ENCODE results near the gene HDGFL3. TPM values are rescaled to one million over a fixed set of nuclear protein-coding genes. Genes with fewer than 3 reads are reported as not detected.
A peak's percentile ranks its signal among the peaks of the same experiment; 100 is the strongest.
"Not testable (repeated sequence)": the region's sequence is repeated elsewhere in the genome, so short reads cannot be mapped to it uniquely, and the experiment has no call there.

Gene HDGFL3
- polyA plus RNA-seq, 2 of the 4 experiments (the other 2 are of a cell fraction), result 47.4 to 91.2 TPM

- H3K27ac ChIP-seq, result no peak overlapping the region
- TF ChIP-seq KDM5A (IDR thresholded peaks at IDR 0.05) (no peak), POLR2AphosphoS2 (conservative IDR thresholded peaks at IDR 0.05; ENCODE audit: low read length) (no peak), FOXS1 (CRISPR knock-in tag; IDR thresholded peaks at IDR 0.05) (no peak), USF2 (IDR thresholded peaks at IDR 0.05) (no peak), HDAC2 (IDR thresholded peaks at IDR 0.05) (no peak), FOSB (CRISPR knock-in tag; IDR thresholded peaks at IDR 0.05) (no peak), CBX2 (IDR thresholded peaks at IDR 0.05; ENCODE audit: borderline replicate concordance, low read depth) (no peak), ATOH8 (CRISPR knock-in tag; IDR thresholded peaks at IDR 0.05; ENCODE audit: low read depth) (no peak)
- DNase-seq (ENCODE audit: low read depth in 1 of 2, low spot score in 1 of 2) (no peak), ATAC-seq (no peak), FAIRE-seq (no peak)
- no peaks in the 10 kb centered on the region for H3K9me3 ChIP-seq
- H3K4me2 ChIP-seq, result no peak overlapping the region
- H3K4me1 ChIP-seq, result no peaks in the 10 kb centered on the region
- H3K4me3 ChIP-seq, result no peak overlapping the region
- WGBS (ENCODE audit: missing lambda C conversion rate), result 42% methylated on average over 2 of the region's 2 CpGs
- CTCF ChIA-PET, result interaction anchor here (0.7 kb wide), 1 partner anchor 13 kb away, joined by 4 read pairs; no protein-coding TSS in a partner anchor
- POLR2A ChIA-PET, result interaction anchor here (0.6 kb wide), 1 partner anchor 347 kb away, joined by 3 read pairs; no protein-coding TSS in a partner anchor
These were observed 120.0 kb downstream of the HDGFL3 start for GRCh38 chr15:83087576-83087975.

GRCh38 chr15:83085864-83086552 lies 121.6 kb downstream of the HDGFL3 start:
- H3K4me1 ChIP-seq; CTCF ChIA-PET; ATAC-seq; H3K4me3 ChIP-seq; H3K4me2 ChIP-seq; H3K27ac ChIP-seq; FAIRE-seq; DNase-seq (ENCODE audit: low read depth in 1 of 2, low spot score in 1 of 2); POLR2A ChIA-PET; H3K9me3 ChIP-seq: not testable (repeated sequence)
- 70% methylated on average over 8 of the region's 8 CpGs for WGBS (ENCODE audit: missing lambda C conversion rate)

GRCh38 chr15:83085461-83085860 lies 122.2 kb downstream of the HDGFL3 start:
- ATAC-seq; POLR2A ChIA-PET; CTCF ChIA-PET; FAIRE-seq; H3K4me1 ChIP-seq; H3K4me3 ChIP-seq; H3K9me3 ChIP-seq; H3K4me2 ChIP-seq; H3K27ac ChIP-seq; DNase-seq (ENCODE audit: low read depth in 1 of 2, low spot score in 1 of 2): not testable (repeated sequence)
- 67% methylated on average over 3 of the region's 3 CpGs for WGBS (ENCODE audit: missing lambda C conversion rate)

- Histone ChIP-seq H3K9me3 (peaks cover 2% of the 10 kb centered on the region; the same call in 1 of the 3 replicates), H3K27ac (no peak overlapping the region), H3K4me3 (no peak overlapping the region), H3K4me2 (no peak overlapping the region), H3K4me1 (no peaks in the 10 kb centered on the region)
- FAIRE-seq (no peak), DNase-seq (ENCODE audit: low read depth in 1 of 2, low spot score in 1 of 2) (no peak), ATAC-seq (peak in 1 of 2 experiments; percentile 26; a peak in 2 of 6 replicates)
- 43% methylated on average over 5 of the region's 5 CpGs for WGBS (ENCODE audit: missing lambda C conversion rate)
- TF ChIP-seq RCOR1 (IDR thresholded peaks at IDR 0.05; ENCODE audit: low read depth, low read length), result no peak
- TF ChIP-seq ZC3H11A (IDR thresholded peaks at IDR 0.05), result no peak
- no peak for TF ChIP-seq ZNF302 (CRISPR knock-in tag; IDR thresholded peaks at IDR 0.05)
- no peak for TF ChIP-seq ZSCAN20 (CRISPR knock-in tag; IDR thresholded peaks at IDR 0.05)
- no peak for TF ChIP-seq CBX8 (IDR thresholded peaks at IDR 0.05)
- TF ChIP-seq TP53 (CRISPR knock-in tag; IDR thresholded peaks at IDR 0.05), result no peak
- no peak for TF ChIP-seq HOXB5 (CRISPR knock-in tag; IDR thresholded peaks at IDR 0.05)
- TF ChIP-seq HOXA7 (CRISPR knock-in tag; IDR thresholded peaks at IDR 0.05), result no peak
- TF ChIP-seq NPAS2 (CRISPR knock-in tag; IDR thresholded peaks at IDR 0.05; ENCODE audit: borderline replicate concordance), result no peak
- no peak for TF ChIP-seq PHF8 (IDR thresholded peaks at IDR 0.05; ENCODE audit: borderline replicate concordance, low read depth)
- no peak for TF ChIP-seq HEYL (CRISPR knock-in tag; IDR thresholded peaks at IDR 0.05)
- TF ChIP-seq ATOH8 (CRISPR knock-in tag; IDR thresholded peaks at IDR 0.05; ENCODE audit: low read depth), result no peak
- no peak for TF ChIP-seq ESRRA (IDR thresholded peaks at IDR 0.05; ENCODE audit: borderline replicate concordance, low read length)
- TF ChIP-seq HDAC2 (IDR thresholded peaks at IDR 0.05), result no peak
- TF ChIP-seq EHMT2 (IDR thresholded peaks at IDR 0.05; ENCODE audit: low read depth), result no peak
- TF ChIP-seq TFCP2L1 (CRISPR knock-in tag; IDR thresholded peaks at IDR 0.05), result no peak
- TF ChIP-seq GATA3 (IDR thresholded peaks at IDR 0.05; ENCODE audit: borderline replicate concordance), result no peak
- TF ChIP-seq FOXS1 (CRISPR knock-in tag; IDR thresholded peaks at IDR 0.05), result no peak
- TF ChIP-seq EHF (CRISPR knock-in tag; IDR thresholded peaks at IDR 0.05), result no peak
- no peak for TF ChIP-seq CHD2 (IDR thresholded peaks at IDR 0.05; ENCODE audit: low read length, partially characterized antibody)
- ChIA-PET POLR2A (no interaction called here), CTCF (interaction anchor here (1.9 kb wide), 1 partner anchor 18 kb away, joined by 5 read pairs; no protein-coding TSS in a partner anchor)
These were observed 124.8 kb downstream of the HDGFL3 start for GRCh38 chr15:83082730-83083386.
